Fibroblast of lung (primary cell): ENCODE results near the gene P4HA1. TPM values are rescaled to one million over a fixed set of nuclear protein-coding genes. Genes with fewer than 3 reads are reported as not detected.

Source experiments
- DNase-seq, 2 donors: peaks; one replicate each; pipeline versions ENCODE4 v3.0.0 to v3.0.0-alpha.2; 2010; ENCODE audit warnings: low read depth in 2 of 2
- H2AFZ ChIP-seq: 2 replicates; pipeline ENCODE4 v1.5.1; 2012; ENCODE audit warnings: low read length, control low read depth, inconsistent platforms
- H3K27ac ChIP-seq: 2 replicates; pipeline ENCODE4 v1.5.1; 2011; ENCODE audit warnings: low read length, control low read depth; ENCODE audit not compliant: insufficient read depth
- H3K27me3 ChIP-seq: 2 replicates; pipeline ENCODE4 v1.5.1; 2011; ENCODE audit warnings: mild to moderate bottlenecking, low read length; ENCODE audit not compliant: control insufficient read depth, insufficient read depth
- H3K36me3 ChIP-seq: 2 replicates; pipeline ENCODE4 v1.5.1; 2011; ENCODE audit warnings: low read length; ENCODE audit not compliant: control insufficient read depth, insufficient read depth
- H3K4me1 ChIP-seq: 2 replicates; pipeline ENCODE4 v1.5.1; 2011; ENCODE audit warnings: low read length; ENCODE audit not compliant: control insufficient read depth, insufficient read depth; ENCODE audit errors: extremely low read depth
- H3K4me2 ChIP-seq: 2 replicates; pipeline ENCODE4 v1.5.1; 2011; ENCODE audit warnings: low read length, control low read depth; ENCODE audit not compliant: insufficient read depth; ENCODE audit errors: extremely low read depth
- H3K4me3 ChIP-seq, 4 experiments: fragments of 200-600 bp in 1 of 4; sonication (generic) in 1 of 4; replicated peaks in 1 of 4; 2 replicates each; pipeline ENCODE4 v1.5.1; 2011 to 2016; ENCODE audit warnings: low read length in 4 of 4, low read depth in 3 of 4, mild to moderate bottlenecking in 3 of 4, control low read depth in 2 of 4, inconsistent platforms in 1 of 4, mixed read lengths in 1 of 4; ENCODE audit not compliant: insufficient read depth in 1 of 4; ENCODE audit errors: control extremely low read depth in 1 of 4
- H3K79me2 ChIP-seq: 2 replicates; pipeline ENCODE4 v1.5.1; 2012; ENCODE audit warnings: mild to moderate bottlenecking, low read length, inconsistent platforms; ENCODE audit not compliant: control insufficient read depth, insufficient read depth
- H3K9ac ChIP-seq: 2 replicates; pipeline ENCODE4 v1.5.1; 2011; ENCODE audit warnings: mild to moderate bottlenecking, low read length, control low read depth; ENCODE audit not compliant: insufficient read depth
- H3K9me3 ChIP-seq: 2 replicates; pipeline ENCODE4 v1.5.1; 2012; ENCODE audit warnings: low read depth, low read length; ENCODE audit not compliant: control insufficient read depth, insufficient read depth
- H4K20me1 ChIP-seq: 2 replicates; pipeline ENCODE4 v1.5.1; 2011; ENCODE audit warnings: low read length; ENCODE audit not compliant: control insufficient read depth, insufficient read depth; ENCODE audit errors: extremely low read depth
- EZH2 ChIP-seq: IDR thresholded peaks from 2 replicates; pipeline ENCODE4 v1.5.1; 2012; ENCODE audit warnings: low read length, control low read depth, mild to moderate bottlenecking; ENCODE audit errors: missing control alignments
- polyA plus RNA-seq, 2 donors: library from polyadenylated mRNA; depleted of rRNA in 1 of 2; stranded (reverse) in 1 of 2; unstranded in 1 of 2; fragments of >200 nt; gene quantifications; 2 replicates each; pipeline ENCODE4 v1.2.1, GENCODE V29; 2011 to 2012; ENCODE audit warnings: missing spikeins in 1 of 2
- total RNA-seq: library from RNA; depleted of rRNA; stranded (reverse); fragments of >200 nt; gene quantifications from 2 replicates; pipeline ENCODE4 v1.2.1, GENCODE V29; 2014
- TF ChIP-seq, protein P1 (sequence below), 2 donors: IDR thresholded peaks in 1 of 2; conservative IDR thresholded peaks in 1 of 2; 1 replicate in 1 of 2; 2 replicates in 1 of 2; pipeline ENCODE4 v1.5.1; 2011 to 2012; ENCODE audit warnings: low read length in 2 of 2, control low read depth in 1 of 2, inconsistent platforms in 1 of 2, low read depth in 1 of 2, mild to moderate bottlenecking in 1 of 2

P4HA1 gene
- total and polyA plus RNA-seq, 2 donors (not counting 1 experiment from before 2014, with no cell fraction given) = 147 to 226 TPM

DNA sequence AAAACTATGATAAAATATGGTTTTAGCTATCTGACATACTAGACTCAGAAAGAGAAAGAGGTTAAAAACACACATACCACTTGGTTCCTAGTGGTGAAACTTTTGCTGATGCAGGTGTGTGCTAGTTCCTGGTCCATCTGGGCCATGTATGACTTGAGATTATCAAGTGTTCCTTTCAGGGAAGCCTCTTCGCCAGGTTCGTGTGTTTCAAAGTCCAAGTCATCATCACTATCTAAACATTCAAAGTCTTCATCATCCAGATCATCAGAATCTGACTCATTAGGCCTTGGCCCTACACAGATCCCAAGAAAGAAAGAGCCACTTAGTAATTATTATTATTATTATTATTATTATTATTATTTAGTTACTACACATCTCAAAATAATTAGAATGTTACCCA lies 40.0 kb upstream of the P4HA1 start:
- no peak for TF ChIP-seq EZH2
- TF ChIP-seq, protein P1, sequence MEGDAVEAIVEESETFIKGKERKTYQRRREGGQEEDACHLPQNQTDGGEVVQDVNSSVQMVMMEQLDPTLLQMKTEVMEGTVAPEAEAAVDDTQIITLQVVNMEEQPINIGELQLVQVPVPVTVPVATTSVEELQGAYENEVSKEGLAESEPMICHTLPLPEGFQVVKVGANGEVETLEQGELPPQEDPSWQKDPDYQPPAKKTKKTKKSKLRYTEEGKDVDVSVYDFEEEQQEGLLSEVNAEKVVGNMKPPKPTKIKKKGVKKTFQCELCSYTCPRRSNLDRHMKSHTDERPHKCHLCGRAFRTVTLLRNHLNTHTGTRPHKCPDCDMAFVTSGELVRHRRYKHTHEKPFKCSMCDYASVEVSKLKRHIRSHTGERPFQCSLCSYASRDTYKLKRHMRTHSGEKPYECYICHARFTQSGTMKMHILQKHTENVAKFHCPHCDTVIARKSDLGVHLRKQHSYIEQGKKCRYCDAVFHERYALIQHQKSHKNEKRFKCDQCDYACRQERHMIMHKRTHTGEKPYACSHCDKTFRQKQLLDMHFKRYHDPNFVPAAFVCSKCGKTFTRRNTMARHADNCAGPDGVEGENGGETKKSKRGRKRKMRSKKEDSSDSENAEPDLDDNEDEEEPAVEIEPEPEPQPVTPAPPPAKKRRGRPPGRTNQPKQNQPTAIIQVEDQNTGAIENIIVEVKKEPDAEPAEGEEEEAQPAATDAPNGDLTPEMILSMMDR (conservative IDR thresholded peaks at IDR 0.05 in 1 of 2, IDR thresholded peaks at IDR 0.05 in 1 of 2; ENCODE audit: low read depth in 1 of 2, low read length in 2 of 2) = no peak
- Histone ChIP-seq H4K20me1 (no peaks in the 10 kb centered on the region), H3K79me2 (no peaks in the 10 kb centered on the region), H3K27me3 (no peaks in the 10 kb centered on the region), H3K9ac (no peak overlapping the region), H3K4me2 (no peak overlapping the region), H3K4me1 (no peaks in the 10 kb centered on the region), H3K27ac (no peak overlapping the region), H3K4me3 (no peak overlapping the region), H3K36me3 (peaks cover 9% of the 10 kb centered on the region), H3K9me3 (no peaks in the 10 kb centered on the region), H2AFZ (no peak overlapping the region)
- DNase-seq = no peak

DNA sequence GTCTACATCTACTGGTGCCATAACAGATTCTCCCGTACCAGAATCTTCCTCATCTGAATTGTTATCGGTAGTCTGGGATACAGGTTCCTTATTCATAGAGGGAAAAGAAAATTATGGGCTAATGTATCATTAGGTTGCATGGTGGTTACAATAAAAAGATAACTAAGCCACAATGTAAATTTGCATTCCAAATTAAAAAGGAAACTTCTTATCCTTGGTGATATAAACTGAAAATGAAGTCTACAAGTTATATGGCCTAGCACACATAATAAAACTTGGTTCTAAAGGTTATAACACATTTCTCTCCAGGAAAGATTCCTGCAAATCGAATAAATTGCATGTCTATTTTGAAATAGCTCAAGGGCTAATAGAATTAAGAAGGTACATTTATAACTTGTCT lies 38.1 kb upstream of the P4HA1 start:
- H3K9me3 ChIP-seq = no peaks in the 10 kb centered on the region
- no peaks in the 10 kb centered on the region for H4K20me1 ChIP-seq
- H3K79me2 ChIP-seq = no peaks in the 10 kb centered on the region
- DNase-seq = no peak
- no peak overlapping the region for H3K27ac ChIP-seq
- no peak overlapping the region for H3K4me2 ChIP-seq
- no peak overlapping the region for H3K9ac ChIP-seq
- H3K27me3 ChIP-seq = no peaks in the 10 kb centered on the region
- H3K4me3 ChIP-seq = no peak overlapping the region
- H3K36me3 ChIP-seq = peaks cover 12% of the 10 kb centered on the region
- no peak overlapping the region for H2AFZ ChIP-seq
- H3K4me1 ChIP-seq = no peaks in the 10 kb centered on the region
- TF ChIP-seq EZH2 = no peak
- TF ChIP-seq, protein P1 (conservative IDR thresholded peaks at IDR 0.05 in 1 of 2, IDR thresholded peaks at IDR 0.05 in 1 of 2; ENCODE audit: low read depth in 1 of 2, low read length in 2 of 2) = no peak

DNA sequence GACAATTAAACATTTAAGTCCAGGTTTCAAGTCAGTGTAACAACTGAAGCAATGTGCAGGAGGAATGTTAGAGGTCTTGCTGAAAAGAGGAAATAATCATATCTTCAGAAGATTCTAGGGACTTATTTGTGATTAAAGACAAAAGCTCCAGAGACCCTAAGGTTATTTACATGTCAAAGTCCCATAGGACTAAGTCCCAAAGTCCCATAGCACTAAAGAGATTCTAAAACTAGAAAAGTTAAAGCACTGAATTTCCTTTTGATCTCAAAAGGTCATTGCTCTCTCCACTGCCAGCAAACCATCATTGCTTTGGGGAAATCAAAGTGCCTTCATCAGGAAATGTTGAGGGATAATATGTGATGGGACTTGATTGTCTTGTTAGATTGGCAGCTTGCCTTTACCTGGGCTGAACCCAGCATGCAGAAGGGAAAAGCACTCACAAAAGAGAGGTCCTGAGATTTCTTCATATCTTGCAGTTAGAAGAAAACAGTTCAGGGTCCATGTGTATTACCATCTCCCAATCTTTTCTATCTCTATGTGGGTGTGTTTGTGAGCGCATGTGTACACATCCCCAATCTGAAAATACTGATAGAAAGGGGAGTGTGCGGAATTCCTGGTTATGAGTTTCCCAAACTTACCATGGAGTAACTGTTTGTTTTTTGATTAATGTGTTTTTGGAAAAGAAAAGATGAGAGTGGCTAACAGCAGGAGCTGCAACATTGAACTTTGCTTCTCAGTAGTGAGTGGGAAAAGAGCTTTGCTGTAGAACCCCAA lies 35.4 kb upstream of the P4HA1 start:
- Histone ChIP-seq H3K27me3 (no peaks in the 10 kb centered on the region), H3K36me3 (peaks cover 13% of the 10 kb centered on the region), H4K20me1 (no peaks in the 10 kb centered on the region), H3K27ac (no peak overlapping the region), H3K4me1 (no peaks in the 10 kb centered on the region), H3K4me2 (no peak overlapping the region), H3K9me3 (no peaks in the 10 kb centered on the region), H3K9ac (no peak overlapping the region), H3K79me2 (no peaks in the 10 kb centered on the region), H2AFZ (no peak overlapping the region), H3K4me3 (no peak overlapping the region)
- TF ChIP-seq EZH2 = no peak
- TF ChIP-seq, protein P1 (conservative IDR thresholded peaks at IDR 0.05 in 1 of 2, IDR thresholded peaks at IDR 0.05 in 1 of 2; ENCODE audit: low read depth in 1 of 2, low read length in 2 of 2) = no peak
- DNase-seq = no peak
